ENCODE measurements around the gene RNF115.
"Not testable (repeated sequence)": the region's sequence is repeated elsewhere in the genome, so short reads cannot be mapped to it uniquely, and the experiment has no call there.

The RNF115 gene

DNA sequence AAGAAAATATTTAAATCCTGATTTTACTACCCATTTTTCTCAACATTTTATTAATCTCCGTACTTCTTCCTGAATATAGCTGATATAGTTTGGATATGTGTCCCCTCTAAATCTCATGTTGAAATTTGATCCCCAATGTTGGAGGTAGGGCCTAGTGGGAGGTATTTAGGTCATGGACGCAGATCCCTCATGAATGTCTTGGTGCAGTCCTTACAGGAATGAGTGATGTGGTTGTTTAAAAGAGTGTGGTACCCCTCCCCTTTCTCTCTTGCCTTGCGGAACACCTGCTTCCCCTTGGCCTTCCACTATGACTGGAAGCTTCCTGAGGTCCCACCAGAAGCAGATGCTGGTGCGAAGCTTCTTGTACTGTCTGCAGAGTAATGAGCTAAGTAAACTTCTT is 17.5 kb downstream of the RNF115 start:
- Mint-ChIP-seq H3K27me3 (no peaks in the 10 kb centered on the region), H3K4me1 (ENCODE audit: low read depth) (peaks cover 17% of the 10 kb centered on the region), H3K27ac (no peak overlapping the region), H3K9me3 (no peaks in the 10 kb centered on the region), H3K4me3 (no peak overlapping the region), H3K36me3 (ENCODE audit: low read depth) (peaks cover 5% of the 10 kb centered on the region)
- intact Hi-C loops (cut with micrococcal nuclease), result no loop called here

DNA sequence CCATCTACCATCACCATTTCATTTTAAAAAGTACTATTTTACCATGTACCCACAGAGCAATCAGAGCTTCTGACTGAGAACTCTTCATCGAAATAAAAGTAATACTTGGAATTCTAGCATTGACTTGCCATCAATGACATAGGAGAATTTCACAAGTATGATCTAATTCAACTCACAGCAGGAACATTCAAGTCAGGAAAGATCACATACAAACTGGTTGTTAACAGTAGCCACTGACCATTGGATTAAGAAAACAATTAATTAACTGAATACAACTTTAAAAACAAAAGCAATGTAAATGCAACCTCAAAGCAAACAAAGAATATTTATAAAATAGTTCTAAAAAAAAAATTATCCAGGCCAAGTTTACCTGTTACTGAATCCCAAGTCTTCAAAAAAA is 18.8 kb downstream of the RNF115 start:
- Mint-ChIP-seq H3K27ac (no peak overlapping the region), H3K27me3 (no peaks in the 10 kb centered on the region), H3K9me3 (no peaks in the 10 kb centered on the region), H3K4me1 (ENCODE audit: low read depth) (peaks cover 17% of the 10 kb centered on the region), H3K36me3 (ENCODE audit: low read depth) (peaks cover 6% of the 10 kb centered on the region), H3K4me3 (no peak overlapping the region)
- intact Hi-C loops (cut with micrococcal nuclease), result no loop called here

DNA sequence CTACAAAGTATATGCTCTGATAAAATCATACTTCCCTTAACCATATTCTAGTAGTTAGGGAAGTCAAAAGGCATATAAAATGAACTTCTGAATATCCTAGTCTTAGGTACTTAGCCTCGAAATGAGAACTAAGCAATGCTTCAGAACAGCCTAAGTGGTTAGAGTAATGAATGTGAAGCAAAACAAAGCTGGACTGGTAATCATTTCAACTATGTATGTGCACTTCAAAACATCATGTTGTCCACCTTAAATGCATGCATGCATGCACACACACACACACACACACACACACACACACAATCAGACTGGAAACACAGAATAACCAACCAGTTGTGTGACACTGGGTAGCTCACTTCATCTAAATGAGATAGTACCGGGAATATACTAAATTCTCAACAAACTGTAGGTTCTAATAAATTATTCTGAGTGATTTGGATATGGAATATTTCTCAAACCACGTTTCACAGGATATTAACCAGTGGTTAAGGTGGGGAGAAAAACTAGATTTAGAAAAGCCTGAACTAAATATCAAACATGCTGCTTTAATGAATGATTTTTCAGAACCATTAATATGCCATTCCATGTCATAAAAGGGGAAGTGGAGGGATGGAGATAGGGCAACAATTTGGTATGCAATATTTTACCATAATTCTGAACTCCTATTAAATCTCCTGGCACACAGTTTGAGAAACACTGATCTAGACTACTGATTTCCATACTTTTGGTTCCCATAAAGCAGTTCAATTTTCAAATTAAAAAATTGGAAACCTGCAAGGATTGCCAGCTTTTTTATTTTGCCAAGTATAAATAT is 19.5 kb downstream of the RNF115 start:
- intact Hi-C loops (cut with micrococcal nuclease), result no loop called here
- H3K4me1 Mint-ChIP-seq (ENCODE audit: low read depth), result peaks cover 17% of the 10 kb centered on the region
- H3K27me3 Mint-ChIP-seq, result no peaks in the 10 kb centered on the region
- no peak overlapping the region for H3K27ac Mint-ChIP-seq
- peaks cover 13% of the 10 kb centered on the region for H3K36me3 Mint-ChIP-seq (ENCODE audit: low read depth)
- no peak overlapping the region for H3K4me3 Mint-ChIP-seq
- peaks cover 6% of the 10 kb centered on the region for H3K9me3 Mint-ChIP-seq

DNA sequence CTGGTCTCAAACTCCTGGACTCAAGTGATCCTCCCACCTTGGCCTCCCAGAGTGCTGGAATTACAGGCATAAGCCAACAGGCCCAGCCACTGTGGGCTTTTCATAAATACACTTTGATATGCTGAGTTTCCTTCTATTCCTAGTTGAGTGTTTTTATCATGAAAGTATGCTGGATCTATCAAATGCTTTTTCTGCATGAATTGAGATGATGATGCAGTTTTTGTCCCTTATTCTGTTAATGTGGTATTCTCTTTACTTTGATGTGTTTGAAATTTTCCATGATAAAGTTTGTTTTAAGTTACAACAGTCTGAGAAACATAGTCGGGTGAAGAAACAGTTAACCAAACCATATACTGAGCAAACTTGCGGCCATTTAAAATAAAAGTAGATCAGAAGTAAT is 24.1 kb downstream of the RNF115 start:
- intact Hi-C loops (cut with micrococcal nuclease), result no loop called here
- H3K4me3 Mint-ChIP-seq, result no peak overlapping the region
- no peak overlapping the region for H3K27ac Mint-ChIP-seq
- peaks cover 20% of the 10 kb centered on the region for H3K4me1 Mint-ChIP-seq (ENCODE audit: low read depth)
- no peaks in the 10 kb centered on the region for H3K27me3 Mint-ChIP-seq
- peaks cover 44% of the 10 kb centered on the region for H3K9me3 Mint-ChIP-seq
- peaks cover 43% of the 10 kb centered on the region for H3K36me3 Mint-ChIP-seq (ENCODE audit: low read depth)

DNA sequence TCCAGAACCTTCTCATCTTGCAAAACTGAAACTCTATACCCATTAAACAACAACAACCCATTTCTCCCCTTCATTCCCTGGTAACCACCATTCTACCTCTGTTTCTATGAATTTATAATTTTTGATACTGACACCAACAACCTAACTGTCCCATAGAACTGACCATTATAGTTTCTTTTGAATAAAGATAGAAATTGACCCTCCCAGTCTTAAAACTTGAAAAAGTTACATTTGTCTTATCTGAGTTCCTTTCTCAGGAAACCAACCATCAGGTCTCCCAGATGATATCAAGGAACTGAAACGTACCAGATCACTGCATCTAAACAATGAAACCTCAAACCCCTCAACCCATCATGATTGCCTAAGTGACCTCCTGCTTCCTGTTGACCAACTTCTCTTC is 27.1 kb downstream of the RNF115 start:
- Mint-ChIP-seq H3K4me1 (ENCODE audit: low read depth) (peaks cover 7% of the 10 kb centered on the region), H3K36me3 (ENCODE audit: low read depth) (peaks cover 72% of the 10 kb centered on the region), H3K9me3 (peaks cover 44% of the 10 kb centered on the region), H3K4me3 (no peak overlapping the region), H3K27ac (no peak overlapping the region), H3K27me3 (no peaks in the 10 kb centered on the region)
- intact Hi-C loops (cut with micrococcal nuclease), result no loop called here

DNA sequence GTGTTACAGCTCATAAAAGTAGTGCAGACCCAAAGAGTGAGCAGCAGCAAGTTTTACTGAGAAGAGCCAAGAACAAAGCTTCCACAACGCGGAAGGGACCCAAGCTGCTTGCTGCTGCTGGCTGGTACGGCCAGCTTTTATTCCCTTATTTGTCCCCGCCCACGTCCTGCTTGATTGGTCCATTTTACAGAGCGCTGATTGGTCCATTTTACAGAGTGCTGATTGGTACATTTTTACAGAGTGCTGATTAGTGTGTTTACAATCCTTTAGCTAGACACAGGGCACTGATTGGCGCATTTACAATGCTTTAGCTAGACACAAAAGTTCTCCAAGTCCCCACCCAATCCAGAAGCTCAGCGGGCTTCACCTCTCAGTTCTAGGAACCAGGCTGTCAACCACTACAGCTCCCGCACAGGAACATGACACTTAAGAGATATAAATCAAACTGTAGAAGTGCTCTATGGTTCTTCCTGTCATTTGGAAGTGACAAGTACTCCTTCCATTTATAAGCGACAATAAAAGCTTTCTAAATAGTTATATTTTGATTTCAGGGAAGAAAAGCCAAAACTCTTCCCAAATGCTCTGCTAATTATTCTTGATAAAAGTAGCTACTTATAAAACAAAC is 28.5 kb downstream of the RNF115 start:
- H3K9me3 Mint-ChIP-seq, result peaks cover 44% of the 10 kb centered on the region
- H3K36me3 Mint-ChIP-seq (ENCODE audit: low read depth), result peaks cover 72% of the 10 kb centered on the region
- peaks cover 7% of the 10 kb centered on the region for H3K4me1 Mint-ChIP-seq (ENCODE audit: low read depth)
- H3K27ac Mint-ChIP-seq, result no peak overlapping the region
- intact Hi-C loops (cut with micrococcal nuclease), result no loop called here
- no peak overlapping the region for H3K4me3 Mint-ChIP-seq
- H3K27me3 Mint-ChIP-seq, result no peaks in the 10 kb centered on the region

DNA sequence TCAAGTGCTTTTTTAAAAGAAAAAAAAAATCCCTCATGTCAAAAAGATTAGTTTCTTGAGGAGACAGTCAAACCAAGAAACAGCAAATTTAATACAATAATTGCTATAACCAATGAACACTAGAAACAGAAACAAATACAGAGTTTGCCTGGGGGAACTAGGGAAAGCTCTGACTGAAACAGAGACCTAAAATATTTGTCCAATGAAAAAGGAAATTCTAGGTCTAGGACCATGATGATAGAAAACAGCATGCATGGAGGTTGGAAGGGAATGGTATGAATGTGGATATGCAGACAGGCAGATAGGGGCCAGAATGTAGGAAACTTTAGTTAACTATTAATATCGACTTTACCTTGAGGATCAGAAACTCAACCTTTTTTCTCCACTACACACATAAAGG is 31.4 kb downstream of the RNF115 start:
- peaks cover 7% of the 10 kb centered on the region for H3K4me1 Mint-ChIP-seq (ENCODE audit: low read depth)
- H3K4me3 Mint-ChIP-seq, result no peak overlapping the region
- no peak overlapping the region for H3K27ac Mint-ChIP-seq
- H3K27me3 Mint-ChIP-seq, result no peaks in the 10 kb centered on the region
- intact Hi-C loops (cut with micrococcal nuclease), result no loop called here
- H3K36me3 Mint-ChIP-seq (ENCODE audit: low read depth), result peaks cover 69% of the 10 kb centered on the region
- H3K9me3 Mint-ChIP-seq, result peaks cover 27% of the 10 kb centered on the region

DNA sequence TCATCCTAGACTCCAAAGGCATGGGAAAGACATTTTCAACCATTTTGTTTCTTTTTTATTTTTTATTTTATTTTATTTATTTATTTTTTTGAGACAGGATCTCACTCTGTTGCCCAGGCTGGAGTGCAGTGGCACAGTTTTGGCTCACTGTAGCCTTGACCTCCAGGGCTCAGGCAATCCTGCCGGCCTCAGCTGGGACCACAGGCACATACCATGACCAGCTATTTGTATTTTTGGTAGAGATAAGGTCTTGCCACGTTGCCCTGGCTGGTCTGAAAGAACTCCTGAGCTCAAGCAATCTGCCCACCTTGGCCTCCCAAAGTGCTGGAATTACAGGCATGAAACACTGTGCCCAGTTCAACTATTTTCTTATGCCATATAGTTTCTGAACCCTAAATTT is 32.0 kb downstream of the RNF115 start:
- H3K27ac Mint-ChIP-seq; H3K27me3 Mint-ChIP-seq; intact Hi-C loops (cut with micrococcal nuclease); H3K4me3 Mint-ChIP-seq; H3K4me1 Mint-ChIP-seq (ENCODE audit: low read depth): not testable (repeated sequence)
- H3K9me3 Mint-ChIP-seq, result peaks cover 21% of the 10 kb centered on the region
- H3K36me3 Mint-ChIP-seq (ENCODE audit: low read depth), result peaks cover 66% of the 10 kb centered on the region

DNA sequence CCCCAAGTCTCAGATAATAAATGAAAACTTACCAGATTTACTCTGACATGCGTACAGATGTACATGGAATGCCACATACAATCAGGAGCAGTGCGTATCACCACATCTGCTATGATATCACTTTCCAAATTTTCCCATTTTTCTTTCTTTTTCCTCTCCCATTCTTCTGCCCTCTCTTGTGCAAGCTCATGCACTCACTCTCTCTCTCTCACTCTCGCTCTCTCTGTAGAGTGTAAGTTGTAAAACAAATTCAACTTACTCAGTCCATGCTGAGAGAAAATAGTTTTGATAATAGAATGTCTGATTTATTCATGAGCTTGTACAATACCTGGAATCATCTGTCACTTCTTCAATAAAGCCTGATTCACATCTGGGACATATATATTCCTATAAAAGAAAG is 35.3 kb downstream of the RNF115 start:
- intact Hi-C loops (cut with micrococcal nuclease), result no loop called here

DNA sequence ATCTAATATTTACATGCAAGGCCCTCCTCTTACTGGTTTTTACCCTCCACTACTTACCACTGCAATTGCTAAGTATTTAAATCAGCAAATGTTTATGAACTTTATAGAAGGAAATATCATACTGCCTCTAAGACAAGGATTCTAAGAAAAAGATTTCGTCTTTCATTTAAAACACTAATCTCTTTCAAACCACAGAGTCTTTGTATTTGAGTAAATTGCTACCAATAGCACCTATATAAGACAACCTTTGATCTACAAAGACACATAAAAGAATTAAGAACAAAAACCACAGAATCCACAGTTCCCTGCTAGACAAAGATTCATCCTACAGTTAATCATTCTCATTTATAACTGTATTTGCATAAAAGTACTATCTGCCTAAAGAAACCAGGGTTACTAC is 37.6 kb downstream of the RNF115 start:
- Mint-ChIP-seq H3K27ac (no peak overlapping the region), H3K36me3 (ENCODE audit: low read depth) (peaks cover 46% of the 10 kb centered on the region), H3K9me3 (no peaks in the 10 kb centered on the region), H3K27me3 (no peaks in the 10 kb centered on the region), H3K4me1 (ENCODE audit: low read depth) (peaks cover 6% of the 10 kb centered on the region), H3K4me3 (no peak overlapping the region)
- intact Hi-C loops (cut with micrococcal nuclease), result no loop called here

More for the DNA sequence above, 35.3 kb downstream of the RNF115 start:
- Mint-ChIP-seq H3K4me3 (no peak overlapping the region), H3K27ac (no peak overlapping the region), H3K27me3 (no peaks in the 10 kb centered on the region), H3K36me3 (ENCODE audit: low read depth) (peaks cover 51% of the 10 kb centered on the region), H3K9me3 (no peaks in the 10 kb centered on the region), H3K4me1 (ENCODE audit: low read depth) (peaks cover 6% of the 10 kb centered on the region)

DNA sequence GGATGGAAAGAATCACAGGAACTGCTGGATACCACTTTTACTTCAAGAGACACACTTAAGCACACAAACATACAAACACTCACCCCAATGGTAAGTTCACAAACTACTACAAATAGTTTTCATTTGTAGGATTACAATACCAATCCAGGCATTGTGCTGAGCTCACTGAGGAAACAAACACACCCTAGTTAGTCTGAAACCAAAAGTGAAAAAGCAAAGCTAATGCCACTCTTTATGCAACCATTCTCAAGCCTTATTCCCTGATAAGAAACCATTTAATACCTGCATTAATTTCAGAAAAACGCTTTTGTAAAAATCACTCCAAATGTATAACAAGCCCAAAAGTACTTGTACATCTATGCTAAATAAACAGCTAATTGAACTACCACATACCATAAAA is 38.3 kb downstream of the RNF115 start:
- H3K9me3 Mint-ChIP-seq, result no peaks in the 10 kb centered on the region
- no peak overlapping the region for H3K4me3 Mint-ChIP-seq
- H3K36me3 Mint-ChIP-seq (ENCODE audit: low read depth), result peaks cover 53% of the 10 kb centered on the region
- no peaks in the 10 kb centered on the region for H3K27me3 Mint-ChIP-seq
- intact Hi-C loops (cut with micrococcal nuclease), result no loop called here
- H3K4me1 Mint-ChIP-seq (ENCODE audit: low read depth), result peaks cover 6% of the 10 kb centered on the region
- H3K27ac Mint-ChIP-seq, result no peak overlapping the region

DNA sequence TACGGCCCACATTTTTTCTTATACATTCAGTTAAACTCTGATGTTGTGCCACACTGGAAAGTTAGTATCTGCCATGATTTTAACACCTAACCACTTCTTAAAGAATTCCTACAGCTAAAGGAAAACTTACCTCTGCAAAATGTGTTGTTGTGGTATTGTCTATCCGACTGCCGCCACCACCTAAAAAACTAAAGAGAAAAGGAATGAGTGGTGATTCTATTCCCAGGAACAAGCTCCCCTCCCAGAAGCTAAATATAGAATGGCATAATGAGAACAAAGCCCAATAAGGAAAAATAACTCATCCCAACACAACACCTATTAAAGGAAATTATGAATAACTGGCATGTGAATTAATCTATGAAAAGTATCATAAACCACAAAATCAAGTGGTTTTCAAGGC is 39.5 kb downstream of the RNF115 start:
- H3K9me3 Mint-ChIP-seq, result no peaks in the 10 kb centered on the region
- H3K27ac Mint-ChIP-seq, result no peak overlapping the region
- H3K4me3 Mint-ChIP-seq, result no peak overlapping the region
- H3K4me1 Mint-ChIP-seq (ENCODE audit: low read depth), result peaks cover 6% of the 10 kb centered on the region
- intact Hi-C loops (cut with micrococcal nuclease), result no loop called here
- H3K27me3 Mint-ChIP-seq, result no peaks in the 10 kb centered on the region
- H3K36me3 Mint-ChIP-seq (ENCODE audit: low read depth), result peaks cover 63% of the 10 kb centered on the region

DNA sequence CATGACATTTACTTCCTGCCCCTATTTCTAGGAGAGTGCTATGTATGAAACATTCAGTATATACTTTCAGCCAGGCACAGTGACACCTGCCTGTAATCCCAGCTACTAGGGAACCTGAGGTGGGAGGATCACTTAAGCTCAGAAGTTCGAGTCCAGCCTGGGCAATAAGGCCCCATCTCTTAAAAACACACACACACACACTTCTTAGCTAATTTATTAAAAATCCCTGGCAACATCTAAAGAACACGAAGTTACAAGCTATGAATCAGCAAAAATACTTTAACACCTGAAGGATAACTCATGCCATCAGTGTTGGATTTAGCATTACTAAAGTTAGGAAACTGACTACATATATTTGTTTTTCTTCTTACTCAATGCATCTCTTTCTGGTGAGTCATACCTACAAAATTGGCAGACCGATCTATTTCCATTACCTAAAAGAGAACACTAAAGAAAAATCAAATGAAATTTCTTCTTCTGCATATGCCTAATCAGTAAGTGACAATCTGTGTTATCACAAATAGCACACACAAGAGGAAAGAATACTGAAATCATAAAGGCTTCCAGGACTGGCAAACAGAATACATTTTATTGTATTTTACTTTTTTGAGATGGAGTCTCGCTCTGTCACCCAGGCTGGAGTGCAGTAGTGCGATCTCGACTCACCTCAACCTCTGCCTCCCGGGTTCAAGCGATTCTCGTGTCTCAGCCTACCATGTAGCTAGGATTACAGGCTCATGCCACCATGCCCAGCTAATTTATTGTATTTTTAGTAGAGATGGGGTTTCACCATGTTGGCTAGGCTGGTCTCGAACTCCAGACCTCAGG is 41.4 kb downstream of the RNF115 start:
- H3K4me3 Mint-ChIP-seq, result no peak overlapping the region
- intact Hi-C loops (cut with micrococcal nuclease), result no loop called here
- H3K9me3 Mint-ChIP-seq, result no peaks in the 10 kb centered on the region
- H3K4me1 Mint-ChIP-seq (ENCODE audit: low read depth), result peaks cover 6% of the 10 kb centered on the region
- no peak overlapping the region for H3K27ac Mint-ChIP-seq
- no peaks in the 10 kb centered on the region for H3K27me3 Mint-ChIP-seq
- H3K36me3 Mint-ChIP-seq (ENCODE audit: low read depth), result peaks cover 49% of the 10 kb centered on the region

DNA sequence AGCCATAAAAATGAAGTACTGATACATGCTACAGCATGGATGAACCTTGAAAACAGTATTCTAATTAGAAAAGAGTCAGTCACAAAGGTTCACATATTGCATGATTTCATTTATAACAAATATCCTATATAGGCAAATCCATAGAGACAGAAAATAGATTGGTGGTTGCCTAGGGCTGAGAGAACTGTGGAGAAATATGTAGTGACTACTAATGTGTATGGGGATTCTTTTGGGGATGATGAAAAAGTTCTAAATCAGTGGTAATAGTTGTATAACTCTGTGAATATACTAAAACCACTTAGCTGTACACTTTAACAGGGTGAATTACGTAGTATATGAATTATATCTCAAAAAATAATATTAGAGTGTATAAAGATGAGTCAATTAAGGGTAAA is 45.8 kb downstream of the RNF115 start:
- intact Hi-C loops (cut with micrococcal nuclease), result no loop called here
- H3K27ac Mint-ChIP-seq, result no peak overlapping the region
- no peaks in the 10 kb centered on the region for H3K9me3 Mint-ChIP-seq
- H3K4me1 Mint-ChIP-seq (ENCODE audit: low read depth), result no peaks in the 10 kb centered on the region
- no peak overlapping the region for H3K4me3 Mint-ChIP-seq
- H3K27me3 Mint-ChIP-seq, result no peaks in the 10 kb centered on the region
- H3K36me3 Mint-ChIP-seq (ENCODE audit: low read depth), result peaks cover 43% of the 10 kb centered on the region

Measured in dendritic cell treated with granulocyte-macrophage colony-stimulating factor and Interleukin-4, amounts not matched to agents 40 ng/mL and 50 ng/mL, for 4 days (primary cell).